Measurements from ENCODE around the gene EIF5B.

The EIF5B gene

GRCh38 chr2:99374747-99375146 is 37.6 kb downstream of the EIF5B start:
- no peak overlapping the region for H3K4me3 ChIP-seq (ENCODE audit: low read depth, low read length)

DNA sequence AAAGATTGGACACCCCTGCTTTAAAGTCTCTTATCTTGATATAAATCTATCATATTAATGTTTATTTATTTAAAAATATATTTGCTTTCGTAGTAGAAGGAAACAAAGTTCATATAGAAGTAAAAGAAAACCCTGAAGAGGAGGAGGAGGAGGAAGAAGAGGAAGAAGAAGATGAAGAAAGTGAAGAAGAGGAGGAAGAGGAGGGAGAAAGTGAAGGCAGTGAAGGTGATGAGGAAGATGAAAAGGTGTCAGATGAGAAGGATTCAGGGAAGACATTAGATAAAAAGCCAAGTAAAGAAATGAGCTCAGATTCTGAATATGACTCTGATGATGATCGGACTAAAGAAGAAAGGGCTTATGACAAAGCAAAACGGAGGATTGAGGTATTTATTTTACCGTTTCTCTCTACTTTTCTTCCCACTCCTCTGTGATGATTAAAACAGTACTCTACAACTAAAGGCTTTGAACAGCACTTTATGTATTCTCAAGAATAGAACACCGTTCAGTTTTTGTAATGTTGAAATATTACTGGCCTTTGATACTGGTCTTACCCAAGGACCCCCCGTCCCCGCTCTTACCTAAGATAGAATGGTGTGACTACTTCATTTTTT is 39.2 kb downstream of the EIF5B start:
- H3K4me3 ChIP-seq (ENCODE audit: low read depth, low read length) = no peak overlapping the region
- TF ChIP-seq, protein P1, sequence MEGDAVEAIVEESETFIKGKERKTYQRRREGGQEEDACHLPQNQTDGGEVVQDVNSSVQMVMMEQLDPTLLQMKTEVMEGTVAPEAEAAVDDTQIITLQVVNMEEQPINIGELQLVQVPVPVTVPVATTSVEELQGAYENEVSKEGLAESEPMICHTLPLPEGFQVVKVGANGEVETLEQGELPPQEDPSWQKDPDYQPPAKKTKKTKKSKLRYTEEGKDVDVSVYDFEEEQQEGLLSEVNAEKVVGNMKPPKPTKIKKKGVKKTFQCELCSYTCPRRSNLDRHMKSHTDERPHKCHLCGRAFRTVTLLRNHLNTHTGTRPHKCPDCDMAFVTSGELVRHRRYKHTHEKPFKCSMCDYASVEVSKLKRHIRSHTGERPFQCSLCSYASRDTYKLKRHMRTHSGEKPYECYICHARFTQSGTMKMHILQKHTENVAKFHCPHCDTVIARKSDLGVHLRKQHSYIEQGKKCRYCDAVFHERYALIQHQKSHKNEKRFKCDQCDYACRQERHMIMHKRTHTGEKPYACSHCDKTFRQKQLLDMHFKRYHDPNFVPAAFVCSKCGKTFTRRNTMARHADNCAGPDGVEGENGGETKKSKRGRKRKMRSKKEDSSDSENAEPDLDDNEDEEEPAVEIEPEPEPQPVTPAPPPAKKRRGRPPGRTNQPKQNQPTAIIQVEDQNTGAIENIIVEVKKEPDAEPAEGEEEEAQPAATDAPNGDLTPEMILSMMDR (IDR thresholded peaks at IDR 0.05; ENCODE audit: borderline replicate concordance, insufficient read depth, low read depth, low read length) = no peak

More at GRCh38 chr2:99374747-99375146, 37.6 kb downstream of the EIF5B start:
- TF ChIP-seq, protein P1 (IDR thresholded peaks at IDR 0.05; ENCODE audit: borderline replicate concordance, insufficient read depth, low read depth, low read length) = no peak

- TF ChIP-seq, protein P1 (IDR thresholded peaks at IDR 0.05; ENCODE audit: borderline replicate concordance, insufficient read depth, low read depth, low read length) = no peak
- no peak overlapping the region for H3K4me3 ChIP-seq (ENCODE audit: low read depth, low read length)
Observed at GRCh38 chr2:99377879-99378278, 40.7 kb downstream of the EIF5B start.

DNA sequence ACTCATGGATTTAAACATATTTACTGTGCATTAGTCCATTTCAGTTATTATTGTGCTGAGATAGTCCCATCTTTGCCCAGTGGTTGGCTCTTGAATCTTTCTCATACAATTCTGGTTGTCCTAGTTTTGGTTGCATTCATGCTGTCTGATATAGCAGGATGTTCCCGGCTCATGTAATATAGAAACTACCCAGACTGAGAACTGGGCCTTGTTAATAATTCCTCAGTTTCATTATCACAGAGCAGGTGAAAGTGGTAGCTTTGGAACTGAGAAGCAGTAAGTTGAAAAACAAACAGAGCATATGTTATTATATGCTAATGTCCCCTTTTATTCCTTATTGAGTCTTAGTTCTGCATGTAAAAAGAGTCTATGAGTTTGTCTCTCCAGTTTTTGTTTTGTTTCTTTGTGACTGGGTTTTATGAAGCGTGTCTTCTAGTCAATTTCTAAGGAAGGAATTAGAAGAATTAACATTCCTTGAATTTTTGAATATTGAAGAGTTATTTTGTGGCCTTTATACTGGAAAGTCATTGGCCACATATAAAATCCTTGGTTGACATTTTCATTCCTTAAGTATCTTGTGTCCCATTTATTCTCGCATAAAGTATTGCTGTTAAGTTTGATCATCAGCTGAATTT is 43.3 kb downstream of the EIF5B start:
- TF ChIP-seq, protein P1 (IDR thresholded peaks at IDR 0.05; ENCODE audit: borderline replicate concordance, insufficient read depth, low read depth, low read length) = no peak

DNA sequence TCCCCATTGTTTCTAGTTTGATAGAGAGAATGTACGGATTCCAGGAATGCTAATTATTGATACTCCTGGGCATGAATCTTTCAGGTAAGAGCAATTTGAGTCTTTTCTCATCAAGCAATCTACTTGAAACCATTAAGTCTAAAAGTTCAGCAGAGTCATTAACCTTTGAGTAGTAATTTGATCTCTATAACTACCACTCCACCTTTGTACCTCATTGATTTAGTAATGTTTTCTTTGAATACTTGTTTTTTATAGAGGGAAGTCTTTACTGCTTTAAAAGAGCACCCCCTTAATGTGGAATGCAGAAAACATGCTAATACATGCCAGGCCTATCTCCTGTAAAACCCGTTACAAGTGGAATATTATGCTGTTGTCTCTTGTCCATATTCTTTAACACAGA is 45.0 kb downstream of the EIF5B start:
- H3K4me3 ChIP-seq (ENCODE audit: low read depth, low read length) = no peak overlapping the region
- TF ChIP-seq, protein P1 (IDR thresholded peaks at IDR 0.05; ENCODE audit: borderline replicate concordance, insufficient read depth, low read depth, low read length) = no peak

More for the DNA sequence above, 43.3 kb downstream of the EIF5B start:
- H3K4me3 ChIP-seq (ENCODE audit: low read depth, low read length) = no peak overlapping the region

GRCh38 chr2:99386011-99386410 is 48.8 kb downstream of the EIF5B start:
- TF ChIP-seq, protein P1 (IDR thresholded peaks at IDR 0.05; ENCODE audit: borderline replicate concordance, insufficient read depth, low read depth, low read length) = no peak
- H3K4me3 ChIP-seq (ENCODE audit: low read depth, low read length) = no peak overlapping the region

GRCh38 chr2:99388892-99389291 is 51.7 kb downstream of the EIF5B start:
- TF ChIP-seq, protein P1 (IDR thresholded peaks at IDR 0.05; ENCODE audit: borderline replicate concordance, insufficient read depth, low read depth, low read length) = no peak
- H3K4me3 ChIP-seq (ENCODE audit: low read depth, low read length) = no peak overlapping the region

Data from GM12875 (cell line).